ENCODE measurements around the gene EGFLAM. TPM values are rescaled to one million over a fixed set of nuclear protein-coding genes. Genes with fewer than 3 reads are reported as not detected.

Gene EGFLAM
- total RNA-seq, 1 experiment from 2014 or later = 1.1 TPM

GRCh38 chr5:38483805-38484398 lies 225.5 kb downstream of the EGFLAM start (continued):
- TF ChIP-seq ZBTB21 (CRISPR knock-in tag; IDR thresholded peaks at IDR 0.05; ENCODE audit: borderline replicate concordance) = no peak
- no peak for TF ChIP-seq TP53 (CRISPR knock-in tag; IDR thresholded peaks at IDR 0.05)
- TF ChIP-seq ARID4B (CRISPR knock-in tag; IDR thresholded peaks at IDR 0.05; ENCODE audit: borderline replicate concordance) = no peak

GRCh38 chr5:38494175-38494574 lies 235.8 kb downstream of the EGFLAM start:
- no peaks in the 10 kb centered on the region for H3K4me1 Mint-ChIP-seq
- no peaks in the 10 kb centered on the region for H3K27me3 Mint-ChIP-seq (ENCODE audit: low read depth)
- DNase-seq (ENCODE audit: low spot score) = no peak
- POLR2A ChIA-PET = no interaction called here
- H3K36me3 Mint-ChIP-seq = peaks cover 12% of the 10 kb centered on the region
- ATAC-seq = no peak
- no peaks in the 10 kb centered on the region for H3K9me3 Mint-ChIP-seq
- CTCF ChIA-PET = interaction anchor here (1.0 to 1.3 kb wide), 3 partner anchors 21 to 257 kb away, joined by 3 to 6 read pairs (median 4); no protein-coding TSS in a partner anchor
- TF ChIP-seq ZNF396 (CRISPR knock-in tag; IDR thresholded peaks at IDR 0.05; ENCODE audit: borderline replicate concordance) = no peak
- TF ChIP-seq TCF7 (CRISPR knock-in tag; IDR thresholded peaks at IDR 0.05; ENCODE audit: low read depth) = no peak
- TF ChIP-seq TEAD1 (CRISPR knock-in tag; IDR thresholded peaks at IDR 0.05) = no peak
- TF ChIP-seq ZBTB21 (CRISPR knock-in tag; IDR thresholded peaks at IDR 0.05; ENCODE audit: borderline replicate concordance) = no peak
- no peak for TF ChIP-seq USF1 (CRISPR knock-in tag; IDR thresholded peaks at IDR 0.05)
- no peak for TF ChIP-seq ERG (CRISPR knock-in tag; IDR thresholded peaks at IDR 0.05)
- TF ChIP-seq ATF6 (CRISPR knock-in tag; IDR thresholded peaks at IDR 0.05) = no peak
- TF ChIP-seq MYBL2 (CRISPR knock-in tag; IDR thresholded peaks at IDR 0.05) = no peak
- TF ChIP-seq FOXK1 (CRISPR knock-in tag; IDR thresholded peaks at IDR 0.05) = no peak
- no peak for TF ChIP-seq NR3C1 (CRISPR knock-in tag; conservative IDR thresholded peaks at IDR 0.05; ENCODE audit: low read depth)
- no peak for TF ChIP-seq HMGA2 (CRISPR knock-in tag; IDR thresholded peaks at IDR 0.05)
- TF ChIP-seq ZNF317 (CRISPR knock-in tag; IDR thresholded peaks at IDR 0.05; ENCODE audit: borderline replicate concordance, low read depth) = no peak
- TF ChIP-seq OVOL2 (CRISPR knock-in tag; IDR thresholded peaks at IDR 0.05; ENCODE audit: borderline replicate concordance) = no peak
- no peak for TF ChIP-seq PRRX2 (CRISPR knock-in tag; IDR thresholded peaks at IDR 0.05)
- no peak for TF ChIP-seq CREM (CRISPR knock-in tag; IDR thresholded peaks at IDR 0.05)
- TF ChIP-seq FOXJ3 (CRISPR knock-in tag; IDR thresholded peaks at IDR 0.05; ENCODE audit: borderline replicate concordance) = no peak
- no peak overlapping the region for H3K27ac Mint-ChIP-seq
- H3K4me3 Mint-ChIP-seq = no peak overlapping the region
